ENCODE data around the gene NT5E. TPM values are rescaled to one million over a fixed set of nuclear protein-coding genes. Genes with fewer than 3 reads are reported as not detected.
A peak's percentile ranks its signal among the peaks of the same experiment; 100 is the strongest.

NT5E gene
- total RNA-seq, 2 experiments from 2014 or later: 7.4 to 7.6 TPM

DNA sequence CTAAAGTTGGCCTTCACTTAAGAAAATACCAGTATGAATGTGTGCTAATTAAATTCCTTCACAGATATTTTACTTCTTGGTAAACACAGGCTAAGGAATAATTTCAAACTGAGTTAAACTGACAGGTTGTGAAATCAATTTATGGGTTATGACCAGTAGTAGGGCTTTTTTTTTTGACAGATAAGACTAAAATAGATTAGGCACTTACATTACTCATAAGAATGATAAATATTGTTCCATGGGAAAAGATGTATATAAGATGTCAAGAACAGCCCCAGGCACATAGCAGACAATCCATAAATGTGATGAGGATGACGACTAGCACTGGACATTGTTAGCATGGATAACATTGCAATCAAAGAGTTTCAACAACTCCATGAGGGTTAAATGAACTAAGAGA lies 22.9 kb downstream of the NT5E start:
- ATAC-seq: no peak
- Mint-ChIP-seq H3K27me3 (ENCODE audit: low read depth) (no peaks in the 10 kb centered on the region), H3K4me3 (no peak overlapping the region), H3K27ac (no peak overlapping the region), H3K36me3 (ENCODE audit: low read depth) (peaks cover 8% of the 10 kb centered on the region), H3K9me3 (ENCODE audit: insufficient read depth) (no peaks in the 10 kb centered on the region), H3K4me1 (ENCODE audit: low read depth) (peaks cover 13% of the 10 kb centered on the region)
- DNase-seq: no peak
- CTCF ChIA-PET: interaction anchor here (3.6 kb wide), 1 partner anchor 10 kb away, joined by 22 read pairs; no protein-coding TSS in a partner anchor
- POLR2A ChIA-PET: no interaction called here

DNA sequence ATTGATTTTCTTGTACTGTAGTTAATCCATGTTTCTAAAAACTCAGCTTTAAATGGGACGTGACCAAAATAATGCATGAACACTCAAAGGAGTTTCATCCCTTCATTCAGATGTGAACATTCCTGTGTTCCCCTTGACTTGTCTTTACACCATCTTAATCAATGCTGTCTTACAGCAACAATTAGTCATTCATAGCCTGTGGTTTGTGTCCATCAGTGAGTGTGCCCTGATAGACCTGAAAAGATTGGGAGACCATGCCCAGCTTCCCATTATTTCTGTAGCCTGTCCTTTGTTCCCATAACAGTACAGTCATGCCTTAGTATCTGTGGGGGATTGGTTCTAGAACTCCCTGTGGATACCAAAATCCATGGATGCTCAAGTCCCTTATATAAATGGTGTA lies 23.9 kb downstream of the NT5E start:
- DNase-seq (no peak), ATAC-seq (no peak)
- ChIA-PET CTCF (interaction anchor here (1.0 to 3.6 kb wide), 2 partner anchors 9 to 10 kb away, joined by 6 to 22 read pairs; no protein-coding TSS in a partner anchor), POLR2A (no interaction called here)
- peaks cover 8% of the 10 kb centered on the region for H3K36me3 Mint-ChIP-seq (ENCODE audit: low read depth)
- H3K4me3 Mint-ChIP-seq: no peak overlapping the region
- no peak overlapping the region for H3K27ac Mint-ChIP-seq
- H3K9me3 Mint-ChIP-seq (ENCODE audit: insufficient read depth): no peaks in the 10 kb centered on the region
- H3K27me3 Mint-ChIP-seq (ENCODE audit: low read depth): no peaks in the 10 kb centered on the region
- peaks cover 18% of the 10 kb centered on the region for H3K4me1 Mint-ChIP-seq (ENCODE audit: low read depth)

DNA sequence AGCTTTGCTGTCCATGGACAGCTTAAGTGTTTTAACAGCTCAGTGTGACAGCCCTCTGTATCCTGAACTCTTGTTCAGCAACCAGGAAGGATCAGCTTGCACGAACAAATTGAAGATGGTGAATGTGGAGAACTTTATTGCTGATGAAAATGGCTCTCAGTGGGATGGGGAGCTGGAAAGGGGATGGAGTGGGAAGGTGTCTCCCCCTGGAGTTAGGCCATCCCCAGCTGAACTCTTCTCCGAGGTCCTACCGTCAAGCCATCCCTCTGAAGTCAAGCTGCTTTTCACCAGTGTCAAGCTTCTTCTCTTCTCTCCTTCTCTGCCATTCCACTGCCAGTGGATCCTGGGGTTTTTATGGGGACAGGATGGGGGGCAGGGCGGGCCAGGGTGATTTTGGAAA lies 26.6 kb downstream of the NT5E start:
- Mint-ChIP-seq H3K36me3 (ENCODE audit: low read depth) (peaks cover 8% of the 10 kb centered on the region), H3K27ac (no peak overlapping the region), H3K9me3 (ENCODE audit: insufficient read depth) (no peaks in the 10 kb centered on the region), H3K4me3 (no peak overlapping the region), H3K27me3 (ENCODE audit: low read depth) (no peaks in the 10 kb centered on the region), H3K4me1 (ENCODE audit: low read depth) (peaks cover 10% of the 10 kb centered on the region)
- CTCF ChIA-PET: interaction anchor here (1.1 to 10.1 kb wide), 4 partner anchors 18 to 122 kb away, joined by 3 to 158 read pairs (median 12); partner anchors contain the start of gene NT5E
- DNase-seq: no peak
- POLR2A ChIA-PET: no interaction called here
- ATAC-seq: no peak

DNA sequence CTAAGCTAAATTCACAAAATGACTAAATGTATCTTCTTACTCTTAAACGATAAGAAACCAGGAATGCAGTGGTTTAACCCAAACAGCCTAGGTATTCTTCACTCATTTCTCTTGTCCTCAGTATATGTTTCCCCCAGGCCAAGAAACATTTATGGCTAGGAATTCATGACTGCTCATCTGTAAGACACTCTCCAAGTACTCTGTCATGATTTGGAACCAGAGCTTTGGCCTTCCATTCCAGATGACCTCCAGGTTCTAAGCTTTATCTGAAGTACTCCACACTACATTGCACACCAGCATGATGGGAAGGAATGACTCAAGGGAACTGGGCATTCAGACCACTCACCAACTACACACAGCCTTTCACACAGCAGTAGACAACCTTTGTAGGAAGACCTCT lies 29.3 kb downstream of the NT5E start:
- CTCF ChIA-PET: interaction anchor here (0.9 to 10.1 kb wide), 4 partner anchors 17 to 156 kb away, joined by 3 to 158 read pairs (median 6); partner anchors contain the start of gene NT5E
- Mint-ChIP-seq H3K36me3 (ENCODE audit: low read depth) (peaks cover 7% of the 10 kb centered on the region), H3K9me3 (ENCODE audit: insufficient read depth) (no peaks in the 10 kb centered on the region), H3K27me3 (ENCODE audit: low read depth) (no peaks in the 10 kb centered on the region), H3K4me1 (ENCODE audit: low read depth) (peaks cover 24% of the 10 kb centered on the region), H3K4me3 (no peak overlapping the region), H3K27ac (no peak overlapping the region)
- no peak for DNase-seq
- POLR2A ChIA-PET: interaction anchor here (0.7 kb wide), 2 partner anchors 29 to 77 kb away, joined by 3 read pairs; partner anchors contain the start of gene NT5E
- no peak for ATAC-seq

DNA sequence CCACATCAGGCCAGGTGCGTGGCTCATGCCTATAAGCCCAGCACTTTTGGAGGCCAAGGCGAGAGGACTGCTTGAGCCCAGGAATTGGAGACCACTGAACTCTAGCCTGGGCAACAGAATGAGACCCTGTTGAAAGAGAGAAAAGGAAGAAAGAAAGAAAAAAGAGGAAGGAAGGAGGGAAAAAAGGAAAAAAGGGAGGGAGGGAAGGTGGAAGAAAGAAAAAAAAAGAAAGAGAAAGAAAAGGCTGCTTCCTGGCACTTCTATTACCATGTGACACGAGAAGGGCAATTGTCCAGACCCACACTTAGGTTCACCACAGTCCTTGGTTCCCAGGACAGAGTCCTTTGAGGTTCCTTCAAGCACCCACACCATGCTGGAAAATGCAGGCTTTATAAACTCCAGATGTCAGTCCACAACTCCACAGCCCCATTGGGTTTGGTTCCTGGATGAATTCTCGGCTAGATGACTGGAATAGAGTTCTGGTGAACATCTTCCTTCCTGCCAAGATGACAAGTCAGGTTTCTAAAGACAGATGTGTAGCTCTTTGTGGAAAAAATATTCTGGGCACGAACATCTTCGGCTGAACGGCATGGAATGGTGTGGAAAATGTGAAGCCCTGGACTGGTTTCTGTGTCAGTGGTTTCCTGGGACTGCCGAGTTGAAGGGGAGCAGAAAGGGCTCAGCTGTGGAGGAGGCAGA lies 32.5 kb downstream of the NT5E start:
- ATAC-seq (no peak), DNase-seq (no peak)
- Mint-ChIP-seq H3K36me3 (ENCODE audit: low read depth) (peaks cover 3% of the 10 kb centered on the region), H3K4me1 (ENCODE audit: low read depth) (peaks cover 24% of the 10 kb centered on the region), H3K27me3 (ENCODE audit: low read depth) (no peaks in the 10 kb centered on the region), H3K9me3 (ENCODE audit: insufficient read depth) (no peaks in the 10 kb centered on the region), H3K27ac (no peak overlapping the region), H3K4me3 (no peak overlapping the region)
- ChIA-PET CTCF (interaction anchor here (0.7 to 10.1 kb wide), 49 partner anchors 9 to 193 kb away, joined by 3 to 158 read pairs (median 7); partner anchors contain the start of gene NT5E), POLR2A (interaction anchor here (0.8 to 1.7 kb wide), 4 partner anchors 13 to 196 kb away, joined by 3 to 6 read pairs (median 3); no protein-coding TSS in a partner anchor)

DNA sequence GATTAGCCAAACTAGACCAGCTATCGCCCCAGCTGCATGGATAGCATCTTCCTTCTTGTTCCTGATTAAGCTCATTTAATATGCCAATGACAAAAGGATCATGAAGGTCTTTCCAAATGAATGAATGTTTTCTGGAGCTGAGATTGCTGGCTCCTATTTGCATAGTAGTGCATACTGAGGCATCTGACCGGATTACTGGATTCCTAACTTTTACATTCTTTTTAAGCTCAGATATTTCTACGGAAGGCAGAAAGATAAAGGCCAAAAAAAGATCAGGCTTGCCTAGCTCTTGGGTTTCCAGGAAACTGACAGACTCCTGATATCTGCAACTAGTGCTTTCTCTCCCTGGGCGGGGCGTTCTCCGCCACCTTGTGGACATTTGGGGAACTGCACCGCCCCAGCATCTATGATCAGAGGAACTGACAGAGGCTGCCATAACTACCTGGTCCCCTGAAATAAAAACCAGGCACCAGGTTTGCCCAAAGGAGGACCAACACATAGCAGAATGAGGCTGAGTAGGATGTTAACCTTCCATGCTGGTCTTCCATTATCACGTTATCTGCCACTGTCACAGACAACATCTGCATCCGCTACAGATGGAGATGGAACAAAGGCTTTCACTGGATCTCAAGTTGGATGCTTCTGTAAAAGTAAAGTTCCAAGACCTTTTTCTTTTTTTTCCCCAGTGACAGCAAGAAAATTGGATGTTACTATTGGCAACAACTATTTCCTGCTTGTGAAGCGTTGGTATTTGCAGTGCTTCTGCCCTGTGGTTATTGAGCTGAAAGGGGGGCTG lies 33.2 kb downstream of the NT5E start:
- no peaks in the 10 kb centered on the region for H3K27me3 Mint-ChIP-seq (ENCODE audit: low read depth)
- peak; percentile 89 for DNase-seq
- H3K9me3 Mint-ChIP-seq (ENCODE audit: insufficient read depth): no peaks in the 10 kb centered on the region
- H3K4me1 Mint-ChIP-seq (ENCODE audit: low read depth): peaks cover 18% of the 10 kb centered on the region
- no peaks in the 10 kb centered on the region for H3K36me3 Mint-ChIP-seq (ENCODE audit: low read depth)
- no peak overlapping the region for H3K4me3 Mint-ChIP-seq
- H3K27ac Mint-ChIP-seq: no peak overlapping the region
- peak; percentile 92 for ATAC-seq
- ChIA-PET POLR2A (interaction anchor here (1.2 to 1.7 kb wide), 3 partner anchors 12 to 195 kb away, joined by 3 to 6 read pairs (median 3); no protein-coding TSS in a partner anchor), CTCF (interaction anchor here (0.7 to 10.1 kb wide), 51 partner anchors 8 to 193 kb away, joined by 3 to 158 read pairs (median 7); partner anchors contain the start of gene NT5E)

DNA sequence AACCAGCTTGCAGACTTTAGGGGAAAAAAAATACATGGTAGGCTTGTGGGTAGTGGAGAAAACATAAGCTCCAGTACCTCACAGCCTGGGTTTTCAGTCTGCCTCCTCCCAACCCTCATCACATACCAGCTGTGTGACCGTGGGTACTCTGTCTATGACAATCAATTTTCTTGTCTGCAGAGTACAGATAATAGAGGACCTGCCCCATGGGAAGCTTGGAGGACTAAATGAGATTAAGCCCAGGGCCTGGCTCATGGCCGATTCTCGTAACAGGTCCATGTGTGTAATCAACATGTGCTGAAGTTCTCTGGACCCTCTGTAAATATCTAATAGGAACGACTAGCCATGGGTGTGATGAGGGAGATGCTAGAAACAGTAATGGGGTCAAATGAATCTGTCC lies 34.0 kb downstream of the NT5E start:
- peaks cover 16% of the 10 kb centered on the region for H3K4me1 Mint-ChIP-seq (ENCODE audit: low read depth)
- no peaks in the 10 kb centered on the region for H3K36me3 Mint-ChIP-seq (ENCODE audit: low read depth)
- ATAC-seq: no peak
- H3K27ac Mint-ChIP-seq: no peak overlapping the region
- ChIA-PET POLR2A (interaction anchor here (1.6 to 1.7 kb wide), 2 partner anchors 11 to 21 kb away, joined by 3 read pairs; no protein-coding TSS in a partner anchor), CTCF (interaction anchor here (0.9 to 10.1 kb wide), 21 partner anchors 9 to 160 kb away, joined by 3 to 158 read pairs (median 15); partner anchors contain the start of gene NT5E)
- no peak overlapping the region for H3K4me3 Mint-ChIP-seq
- no peaks in the 10 kb centered on the region for H3K9me3 Mint-ChIP-seq (ENCODE audit: insufficient read depth)
- no peaks in the 10 kb centered on the region for H3K27me3 Mint-ChIP-seq (ENCODE audit: low read depth)
- DNase-seq: no peak

DNA sequence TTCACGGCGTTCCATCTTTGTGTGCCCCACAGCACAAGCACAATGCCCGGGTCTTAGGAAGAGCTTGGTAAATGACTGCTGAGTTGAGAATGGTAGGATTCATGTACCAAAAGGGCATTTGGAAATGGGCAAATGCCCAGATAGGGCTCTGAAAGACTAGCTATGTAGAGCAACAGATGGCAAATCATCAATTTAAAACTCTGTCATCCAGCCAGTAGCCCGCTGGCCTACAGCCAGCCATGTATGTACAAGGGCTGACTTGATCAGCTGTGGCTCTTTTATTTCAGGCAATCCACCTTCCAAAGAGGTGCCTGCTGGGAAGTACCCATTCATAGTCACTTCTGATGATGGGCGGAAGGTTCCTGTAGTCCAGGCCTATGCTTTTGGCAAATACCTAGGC lies 35.1 kb downstream of the NT5E start:
- H3K9me3 Mint-ChIP-seq (ENCODE audit: insufficient read depth): no peaks in the 10 kb centered on the region
- H3K4me3 Mint-ChIP-seq: no peak overlapping the region
- ChIA-PET CTCF (interaction anchor here (0.7 to 10.1 kb wide), 13 partner anchors 9 to 161 kb away, joined by 3 to 158 read pairs (median 19); partner anchors contain the start of gene NT5E), POLR2A (no interaction called here)
- no peaks in the 10 kb centered on the region for H3K36me3 Mint-ChIP-seq (ENCODE audit: low read depth)
- ATAC-seq (no peak), DNase-seq (no peak)
- H3K27ac Mint-ChIP-seq: no peak overlapping the region
- H3K27me3 Mint-ChIP-seq (ENCODE audit: low read depth): no peaks in the 10 kb centered on the region
- peaks cover 16% of the 10 kb centered on the region for H3K4me1 Mint-ChIP-seq (ENCODE audit: low read depth)

DNA sequence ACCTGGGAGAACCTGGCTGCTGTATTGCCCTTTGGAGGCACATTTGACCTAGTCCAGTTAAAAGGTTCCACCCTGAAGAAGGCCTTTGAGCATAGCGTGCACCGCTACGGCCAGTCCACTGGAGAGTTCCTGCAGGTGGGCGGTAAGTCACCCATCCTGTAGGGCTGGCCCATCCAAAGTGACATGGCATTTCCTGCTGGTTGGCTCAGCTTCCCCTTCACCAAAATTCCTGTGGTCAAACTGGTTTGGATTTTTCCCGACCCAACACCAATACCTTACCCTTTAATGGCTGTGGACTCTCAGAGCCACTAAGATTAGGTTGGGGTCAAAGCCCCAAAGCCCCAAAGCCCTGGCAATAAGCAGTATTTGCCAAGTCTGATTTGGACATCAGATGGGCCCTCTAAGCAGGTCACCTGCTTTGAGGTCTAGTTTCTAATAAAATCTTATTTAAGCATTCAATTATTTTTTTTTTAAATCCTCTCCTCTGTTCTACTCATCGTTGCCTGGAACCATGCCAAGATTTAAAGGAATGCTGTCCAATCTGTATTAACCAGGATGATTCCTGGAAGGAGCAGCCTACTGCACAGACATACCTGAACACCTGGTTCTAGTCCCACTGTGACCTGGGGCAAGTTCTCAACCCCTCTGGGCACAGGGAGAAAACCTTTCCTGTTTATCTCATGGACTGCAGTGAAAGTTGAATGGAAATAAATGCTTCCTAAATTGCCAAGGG lies 40.8 kb downstream of the NT5E start:
- POLR2A ChIA-PET: no interaction called here
- H3K4me1 Mint-ChIP-seq (ENCODE audit: low read depth): no peaks in the 10 kb centered on the region
- CTCF ChIA-PET: interaction anchor here (0.7 to 1.6 kb wide), 2 partner anchors 11 to 15 kb away, joined by 3 read pairs; no protein-coding TSS in a partner anchor
- no peaks in the 10 kb centered on the region for H3K36me3 Mint-ChIP-seq (ENCODE audit: low read depth)
- no peak overlapping the region for H3K4me3 Mint-ChIP-seq
- H3K27ac Mint-ChIP-seq: no peak overlapping the region
- no peak for ATAC-seq
- no peak for DNase-seq
- no peaks in the 10 kb centered on the region for H3K27me3 Mint-ChIP-seq (ENCODE audit: low read depth)
- no peaks in the 10 kb centered on the region for H3K9me3 Mint-ChIP-seq (ENCODE audit: insufficient read depth)

DNA sequence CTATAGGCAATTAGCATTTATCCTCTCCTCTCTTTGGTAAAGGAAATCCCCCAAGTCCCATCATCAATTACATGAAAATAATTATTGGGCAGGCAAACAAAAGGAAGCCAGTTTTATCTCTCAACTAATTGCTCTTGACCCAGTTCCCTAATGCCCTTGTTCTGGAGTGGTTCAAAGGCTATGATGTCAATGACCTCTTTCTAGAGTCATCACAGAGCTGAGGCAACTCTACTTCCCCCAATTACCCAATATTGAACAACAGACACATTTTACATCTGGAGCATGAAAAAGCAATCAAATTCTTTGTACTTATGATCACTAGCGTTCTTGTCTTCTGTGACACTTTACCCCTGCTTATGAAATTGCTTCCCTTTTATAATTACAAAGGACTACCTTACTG lies 43.5 kb downstream of the NT5E start:
- POLR2A ChIA-PET: interaction anchor here (0.5 to 0.7 kb wide), 3 partner anchors 14 to 200 kb away, joined by 3 read pairs; no protein-coding TSS in a partner anchor
- no peak for DNase-seq
- Mint-ChIP-seq H3K27me3 (ENCODE audit: low read depth) (no peaks in the 10 kb centered on the region), H3K9me3 (ENCODE audit: insufficient read depth) (no peaks in the 10 kb centered on the region), H3K4me3 (no peak overlapping the region), H3K36me3 (ENCODE audit: low read depth) (peaks cover 13% of the 10 kb centered on the region), H3K27ac (no peak overlapping the region), H3K4me1 (ENCODE audit: low read depth) (no peaks in the 10 kb centered on the region)
- CTCF ChIA-PET: interaction anchor here (1.2 to 6.7 kb wide), 3 partner anchors 9 to 170 kb away, joined by 5 to 66 read pairs (median 5); no protein-coding TSS in a partner anchor
- no peak for ATAC-seq

All from activated CD8-positive, alpha-beta T cell treated with anti-CD3 and anti-CD28 coated beads, Interleukin-2, amount 10 ng/mL, durations not matched to agents 7 days and 5 days (primary cell).